Middle frontal gyrus (tissue), 1 donor: ENCODE results near the gene PAOX.
"Not testable (repeated sequence)": the region's sequence is repeated elsewhere in the genome, so short reads cannot be mapped to it uniquely, and the experiment has no call there.

Source experiments
- DNase-seq: peaks from one replicate; pipeline ENCODE4 v3.0.0-alpha.2; 2015; ENCODE audit warnings: low spot score; ENCODE audit errors: extremely low spot score

Gene PAOX

GRCh38 chr10:133432789-133433188, 53.7 kb downstream of the PAOX start:
- not testable (repeated sequence) for DNase-seq

DNA sequence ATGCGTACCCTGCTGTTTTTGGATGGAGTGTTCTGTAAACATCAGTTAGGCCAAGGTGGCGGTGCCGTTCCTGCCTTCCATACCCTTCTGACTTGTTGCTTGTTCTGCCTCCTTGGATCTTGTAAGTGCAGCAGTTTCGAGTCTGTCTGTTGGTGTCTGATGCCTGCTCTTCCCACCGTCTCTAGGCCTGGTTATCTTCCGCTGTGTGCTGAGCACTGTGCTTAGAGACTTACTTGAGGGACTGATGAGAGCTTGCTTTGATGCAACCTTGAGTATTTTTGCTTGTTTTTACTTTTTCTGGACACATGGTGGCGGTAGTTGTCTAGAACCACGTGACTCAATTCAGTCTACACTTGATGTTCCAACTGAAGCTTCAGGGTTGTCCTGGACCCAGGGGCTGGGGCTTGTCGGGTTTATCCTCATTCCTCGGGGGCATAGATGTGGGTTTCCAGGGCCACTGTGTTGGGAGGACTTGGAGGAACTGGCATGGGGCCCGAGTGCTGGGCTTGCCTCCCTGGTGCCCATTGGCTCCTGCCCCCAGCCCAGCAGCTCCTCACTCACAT, 59.7 kb downstream of the PAOX start:
- DNase-seq = no peak

DNA sequence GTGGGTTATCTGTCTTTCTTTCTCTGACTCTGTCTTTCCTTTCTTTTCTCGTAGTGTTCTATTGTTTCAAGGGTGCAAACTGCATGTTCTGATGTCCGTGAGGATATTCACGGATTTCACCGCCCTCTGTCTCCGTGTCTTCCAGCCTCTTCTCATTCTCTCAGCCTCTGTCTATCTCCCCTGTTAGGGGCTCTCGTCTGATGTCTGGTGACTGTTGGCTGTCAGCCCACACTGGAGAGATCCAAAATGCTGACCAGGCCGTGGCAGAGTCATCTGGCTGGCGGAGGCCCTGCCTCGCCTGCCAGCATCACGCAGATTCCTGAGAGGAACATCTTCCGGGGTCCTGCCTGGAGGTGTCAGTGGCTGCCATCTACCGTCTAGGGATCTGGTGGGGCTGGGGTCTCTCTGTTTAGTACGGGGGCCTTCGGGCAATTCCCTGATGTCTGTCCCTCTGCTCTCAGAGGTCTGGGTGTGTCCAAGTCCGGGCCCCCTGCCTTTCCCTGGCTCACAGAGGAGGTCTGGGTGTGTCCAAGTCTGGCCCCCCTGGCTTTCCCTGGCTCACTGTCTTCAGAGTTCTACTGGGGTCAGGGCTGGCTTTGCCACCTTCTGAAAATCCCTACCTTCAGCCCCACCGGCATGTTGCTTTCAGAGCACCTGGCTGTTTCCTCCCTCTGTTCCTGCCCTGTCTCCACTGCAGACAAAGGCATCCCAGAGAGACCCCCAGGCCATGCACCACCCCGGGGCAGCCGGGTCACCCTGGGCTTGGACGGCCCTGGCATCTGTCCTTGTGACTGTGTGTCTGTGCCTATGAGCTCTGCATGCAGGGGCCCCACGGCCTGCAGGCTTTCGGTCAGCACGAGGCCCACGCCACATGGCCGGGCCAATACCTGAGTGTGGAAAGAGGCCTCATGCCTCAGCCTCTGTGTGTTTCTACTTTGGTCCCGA, 60.7 kb downstream of the PAOX start:
- DNase-seq = no peak

- DNase-seq = no peak
Measured at GRCh38 chr10:133440633-133441285, 61.7 kb downstream of the PAOX start.
